Fibroblast of skin of scalp (primary cell): ENCODE data around the gene INPP4B.

Source experiments
- DNase-seq: peaks from one replicate; pipeline ENCODE4 v3.0.0-alpha.2; 2013

The INPP4B gene

DNA sequence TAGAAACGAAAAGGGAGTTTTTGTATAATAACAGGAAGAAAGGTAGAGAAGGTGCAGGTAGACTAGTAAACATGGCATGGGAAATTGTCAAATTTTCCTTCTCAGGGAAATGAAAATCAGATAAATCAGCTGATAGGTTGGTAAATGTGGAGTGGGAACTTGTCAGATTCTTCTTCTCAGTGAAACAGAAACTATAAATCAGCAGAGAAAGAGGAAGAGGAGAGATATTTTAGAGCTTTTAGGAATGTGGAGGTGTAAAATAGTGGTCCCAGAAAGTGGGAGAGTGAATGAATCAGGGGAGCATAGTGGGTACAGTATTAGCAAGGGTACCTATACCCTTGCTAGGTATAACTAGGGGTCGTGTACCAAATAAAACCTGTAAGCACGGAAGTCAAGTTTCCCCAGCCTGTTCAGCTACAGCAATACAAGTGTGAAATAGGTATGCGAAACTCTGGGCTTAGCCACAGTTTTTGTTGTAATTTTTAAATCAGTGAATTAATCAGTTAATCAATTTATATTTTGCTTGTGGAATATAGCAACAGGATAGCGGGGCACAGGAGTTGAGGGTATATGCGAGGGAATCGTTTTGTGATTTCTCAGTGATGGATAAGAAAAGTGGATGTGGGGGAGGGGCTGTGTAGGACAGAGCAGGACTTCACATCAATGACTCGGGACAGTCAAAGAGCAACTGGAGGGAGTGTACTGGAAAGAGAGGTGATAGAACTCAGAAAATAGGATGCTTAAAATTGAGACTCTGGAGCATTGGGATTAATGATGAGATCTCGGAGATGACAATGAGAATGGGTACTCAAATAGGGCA is 561.5 kb downstream of the INPP4B start:
- no peak for DNase-seq

DNA sequence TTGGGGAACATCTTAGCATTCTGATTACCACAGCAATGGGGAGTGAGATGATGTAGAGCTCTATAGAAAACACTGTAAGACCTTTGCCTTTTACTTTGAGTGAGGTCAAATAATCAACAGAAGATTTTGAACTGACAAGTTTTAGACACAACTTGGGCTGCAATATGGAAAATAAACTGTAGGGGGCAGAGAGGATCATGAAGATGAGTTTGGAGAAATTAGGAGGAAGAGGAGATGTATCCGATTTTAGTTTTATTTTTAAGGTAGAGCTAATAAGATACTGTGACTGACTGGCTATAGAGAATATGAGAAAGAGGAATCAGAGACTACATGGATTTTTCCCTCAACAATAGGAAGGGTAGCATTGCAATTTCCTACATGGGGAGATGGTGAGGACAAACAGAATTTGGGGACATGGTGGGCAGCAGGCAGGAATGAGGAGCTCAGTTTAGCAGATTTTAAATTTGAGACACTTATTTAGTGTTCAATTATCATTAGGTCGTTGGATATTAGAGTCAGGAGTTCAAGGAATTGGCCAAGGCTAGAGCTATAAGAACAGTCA is 563.1 kb downstream of the INPP4B start:
- no peak for DNase-seq

DNA sequence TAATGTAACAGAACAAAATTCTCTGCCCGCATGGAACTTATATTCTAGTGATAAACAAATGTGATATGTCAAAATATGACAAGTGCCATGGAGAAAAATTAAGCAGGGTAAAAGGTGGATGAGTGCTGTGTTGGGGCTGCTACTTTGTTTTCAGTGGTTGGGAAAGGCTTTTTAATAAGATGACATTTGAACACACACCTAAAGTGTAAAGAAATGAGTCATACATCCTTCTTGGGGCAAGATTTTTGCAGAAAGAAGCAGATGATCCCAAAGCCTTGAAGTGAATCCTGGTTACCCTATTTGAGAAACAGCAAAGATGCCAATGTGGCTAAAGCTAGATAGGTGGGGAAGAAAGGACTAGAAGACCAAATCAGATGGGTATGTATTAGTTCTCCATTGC is 564.1 kb downstream of the INPP4B start:
- no peak for DNase-seq

DNA sequence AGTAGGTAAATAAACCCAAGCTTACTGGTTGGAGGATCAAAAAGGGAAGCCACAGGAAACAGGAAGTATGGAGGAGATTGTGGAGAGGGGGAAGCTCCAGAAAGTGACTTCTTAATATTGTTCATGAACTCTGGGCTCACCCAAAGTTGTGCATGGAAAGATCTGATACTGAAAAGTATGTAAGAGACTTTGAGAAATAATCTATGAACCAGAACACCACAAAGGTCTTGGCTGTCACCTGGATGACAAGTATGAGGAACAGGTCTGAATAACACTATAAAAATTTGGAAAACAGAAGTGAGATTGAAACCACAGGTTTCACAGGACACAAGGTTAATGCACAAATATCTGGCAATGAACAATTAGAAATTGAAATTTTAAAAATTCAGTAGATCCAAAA is 567.4 kb downstream of the INPP4B start:
- DNase-seq = no peak

DNA sequence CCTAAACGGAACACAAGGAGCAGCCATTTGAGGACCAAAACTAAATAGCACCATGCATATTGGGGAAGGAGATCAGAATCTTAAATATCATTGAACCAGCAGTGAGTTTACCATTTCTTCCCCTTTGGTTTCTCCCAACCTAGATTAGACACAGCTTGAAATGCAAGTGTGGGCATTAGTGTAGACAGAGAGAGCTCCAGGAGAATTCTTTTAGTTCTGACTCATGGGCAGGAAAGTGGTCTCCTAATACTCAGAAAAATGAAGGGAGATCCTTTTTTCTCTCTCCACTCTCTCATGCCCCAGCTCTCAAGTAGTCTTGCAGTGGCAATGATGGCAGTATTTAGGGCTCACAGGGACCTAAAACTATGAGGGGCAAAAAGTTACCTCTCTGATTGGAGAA is 567.9 kb downstream of the INPP4B start:
- peak; percentile 39 for DNase-seq

DNA sequence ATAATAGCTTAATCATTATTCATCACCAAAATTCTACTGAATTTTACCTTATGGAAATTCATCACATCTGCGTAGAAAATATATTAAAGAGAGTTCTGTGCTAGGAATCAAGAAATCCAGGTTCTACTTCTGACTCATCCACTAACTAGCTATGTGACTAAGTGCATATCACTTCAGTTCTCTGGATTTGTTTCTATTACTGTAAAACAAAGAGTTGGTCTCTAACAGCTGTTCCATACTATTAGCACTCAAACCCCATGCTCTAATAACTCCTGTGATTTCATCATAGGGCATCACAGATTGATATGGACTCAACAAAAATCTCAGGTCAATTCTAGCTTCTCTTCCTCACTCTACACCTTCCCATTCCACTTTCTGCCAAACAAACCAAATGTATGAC is 572.0 kb downstream of the INPP4B start:
- peak; percentile 44 for DNase-seq

DNA sequence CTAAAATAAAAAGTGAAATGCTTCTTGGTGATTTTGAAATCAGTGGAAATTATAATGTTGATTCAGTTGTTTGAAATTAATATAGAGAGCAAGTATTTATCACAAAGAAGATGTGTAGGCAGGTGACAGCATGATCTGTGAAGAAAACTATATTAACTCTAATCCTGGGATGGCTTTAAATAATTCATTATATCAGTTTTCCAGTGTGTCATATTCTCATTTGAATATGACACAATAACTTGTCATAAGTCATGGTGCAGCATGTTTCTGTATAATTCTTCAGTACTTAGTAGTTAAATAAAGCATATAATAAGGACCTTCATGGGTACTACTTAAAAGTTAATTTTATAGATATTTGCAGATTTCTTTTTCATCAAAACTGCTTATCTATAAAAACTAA is 573.6 kb downstream of the INPP4B start:
- DNase-seq = no peak

DNA sequence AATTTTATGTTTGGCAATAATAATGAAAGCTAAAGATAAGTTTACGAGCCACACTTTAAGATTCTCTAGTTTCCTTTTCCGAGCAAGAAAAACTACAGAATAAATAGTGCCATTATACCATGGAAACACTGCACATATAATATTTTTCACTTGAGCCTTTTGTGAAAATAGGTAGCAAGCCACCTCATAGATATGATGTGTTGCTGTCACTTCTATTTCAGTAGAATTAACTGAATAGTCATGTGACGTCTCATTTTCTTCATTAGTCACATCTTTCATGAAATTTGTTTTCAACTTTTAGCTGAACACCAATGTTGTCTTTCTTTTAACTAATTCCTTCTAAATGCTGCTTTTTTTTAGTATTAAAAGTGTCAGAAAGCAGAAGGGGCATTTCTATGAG is 574.3 kb downstream of the INPP4B start:
- DNase-seq = no peak

DNA sequence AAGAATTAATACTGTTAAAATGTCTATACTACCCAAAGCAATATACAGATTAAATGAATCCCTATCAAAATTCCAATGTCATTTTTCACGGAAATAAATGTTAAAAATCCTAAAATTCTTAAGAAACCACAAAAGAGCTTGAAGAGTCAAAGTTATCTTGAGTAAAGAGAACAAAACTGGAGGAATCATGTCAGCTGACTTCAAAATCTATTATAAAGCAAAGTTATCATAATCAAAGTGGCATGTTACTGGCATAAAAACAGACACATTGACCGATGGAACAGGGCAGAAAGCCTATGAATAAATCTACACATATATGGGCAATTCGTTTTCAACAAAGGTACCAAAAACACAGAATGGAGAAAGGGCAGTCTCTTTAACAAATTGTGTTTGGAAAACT is 579.0 kb downstream of the INPP4B start:
- peak; percentile 30 for DNase-seq

DNA sequence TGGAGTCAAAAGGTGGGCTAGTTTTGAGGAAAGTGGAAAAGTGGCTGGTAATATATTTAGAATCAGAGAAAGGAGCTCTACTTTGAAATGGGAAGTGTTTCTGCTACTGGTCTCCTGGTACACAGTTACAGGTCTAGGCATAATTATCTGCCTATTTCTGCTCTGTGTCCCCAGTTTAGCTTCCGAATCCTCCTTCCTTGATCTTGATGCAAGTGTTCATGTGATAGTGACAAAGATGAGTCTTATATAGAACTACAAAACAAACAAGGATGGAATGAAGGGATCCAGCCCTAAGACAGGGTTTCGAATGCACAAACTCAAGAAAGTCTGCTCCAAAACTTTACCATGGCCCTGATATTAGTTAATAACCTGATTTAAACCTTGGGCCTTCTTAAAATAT is 580.2 kb downstream of the INPP4B start:
- no peak for DNase-seq

DNA sequence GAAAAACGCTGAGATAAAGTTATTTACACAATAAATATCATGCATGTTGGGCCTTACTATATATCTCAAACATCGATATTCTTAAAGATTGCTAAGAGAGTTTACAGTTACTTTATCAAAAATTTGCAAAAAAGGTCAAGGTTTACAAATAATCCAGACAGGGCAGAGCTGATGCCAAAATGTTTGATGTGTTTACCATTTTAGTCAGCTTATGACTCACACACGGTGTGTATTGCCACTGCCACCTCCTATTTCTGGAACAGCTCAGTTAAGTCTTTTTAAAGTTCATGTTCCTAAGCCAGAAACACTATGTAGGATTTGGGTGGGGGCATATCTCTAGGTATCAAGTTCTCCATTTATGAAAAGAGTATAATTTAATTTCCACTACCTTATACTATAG is 580.6 kb downstream of the INPP4B start:
- peak; percentile 23 for DNase-seq

DNA sequence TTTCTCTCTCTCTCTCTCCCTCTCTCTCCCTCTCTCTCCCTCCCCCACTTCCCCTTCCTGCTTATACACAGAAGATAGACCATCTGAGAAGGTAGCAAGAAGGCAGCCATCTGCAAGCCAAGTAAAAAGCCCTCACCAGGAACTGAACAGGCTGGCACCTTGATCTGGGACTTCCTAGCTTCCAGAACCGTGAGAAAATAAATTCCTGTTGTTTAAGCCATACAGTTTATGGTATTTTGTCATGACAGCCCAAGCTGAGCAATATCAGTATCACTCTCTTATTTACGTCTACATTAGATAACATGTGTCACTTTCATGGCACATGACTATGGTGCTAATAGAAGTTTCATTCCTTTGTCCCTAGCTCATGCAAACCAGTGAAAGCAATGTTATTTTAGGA is 581.1 kb downstream of the INPP4B start:
- DNase-seq = peak; percentile 41

DNA sequence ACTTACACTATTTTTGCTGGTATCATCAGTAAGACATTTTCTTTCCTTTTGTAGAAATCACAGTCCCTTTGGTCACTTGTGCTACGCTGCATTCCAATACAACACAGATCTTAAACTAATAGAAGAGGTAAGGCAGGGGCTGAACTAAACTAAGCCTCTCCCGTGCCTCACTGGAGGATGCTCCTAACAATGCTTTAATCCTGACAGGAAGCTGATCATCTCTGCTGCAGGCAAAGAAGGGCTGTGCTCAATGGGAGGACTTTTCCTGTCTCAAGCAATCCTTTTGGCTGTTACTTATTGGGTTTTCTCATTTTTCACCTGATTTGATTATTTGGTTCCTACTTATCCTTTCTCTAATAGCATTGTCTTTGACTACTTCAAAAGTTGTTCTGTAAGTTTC is 583.1 kb downstream of the INPP4B start:
- DNase-seq = no peak

DNA sequence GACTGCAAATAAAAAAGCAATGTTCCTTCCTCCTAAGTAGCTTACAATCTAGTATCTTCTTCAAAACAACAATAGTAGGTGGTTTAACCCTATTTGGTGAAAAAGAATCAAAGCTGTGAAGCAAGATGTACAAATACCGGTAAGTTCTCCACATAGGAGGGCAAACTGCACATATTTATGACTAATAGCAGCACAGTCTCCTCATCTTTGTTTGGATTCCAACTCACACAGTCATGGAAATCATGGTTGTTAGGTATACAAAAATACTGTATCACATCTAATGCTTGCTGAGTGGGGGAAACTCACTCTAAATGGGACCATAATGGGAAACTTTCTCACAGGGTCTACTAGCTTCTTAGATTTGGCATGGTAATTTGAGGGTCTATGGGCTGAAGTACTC is 597.2 kb downstream of the INPP4B start:
- DNase-seq = peak; percentile 64

DNA sequence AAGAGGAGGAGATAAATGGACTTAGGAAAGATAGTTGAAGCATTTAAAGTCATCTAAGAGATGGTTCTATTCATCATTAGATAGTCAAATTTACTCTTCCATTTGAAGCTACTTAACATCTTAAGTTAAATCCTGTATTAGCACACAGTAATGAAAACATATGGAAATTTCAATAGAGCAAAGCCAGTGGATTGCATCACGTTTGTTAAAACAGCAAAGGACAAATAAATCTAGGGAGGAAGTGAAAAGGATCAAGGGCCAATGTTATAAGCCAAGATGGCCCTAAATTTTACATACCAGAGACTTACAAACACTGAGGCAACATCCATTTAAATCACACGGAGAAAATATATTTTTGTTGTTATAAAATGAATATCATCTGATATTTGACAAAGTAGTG is 602.8 kb downstream of the INPP4B start:
- DNase-seq = no peak

DNA sequence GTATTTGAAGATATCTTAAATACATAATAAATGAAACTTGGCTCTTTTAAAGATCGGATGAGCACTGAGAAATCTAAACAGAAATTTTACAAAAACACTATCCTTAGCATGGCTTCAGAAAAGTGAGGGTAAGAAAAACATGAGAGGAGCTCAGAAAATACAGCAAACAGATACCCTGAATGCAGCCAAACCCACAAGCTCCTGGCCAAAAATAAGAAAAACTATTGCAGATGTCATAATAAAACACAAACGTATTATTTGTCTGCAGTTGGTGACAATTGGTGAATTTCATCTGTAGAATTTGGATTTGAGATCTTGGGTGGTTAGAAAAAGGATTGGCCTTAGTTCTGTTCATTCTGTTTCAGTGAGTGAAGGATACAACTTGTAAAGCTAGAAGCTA is 603.9 kb downstream of the INPP4B start:
- DNase-seq = peak; percentile 6

DNA sequence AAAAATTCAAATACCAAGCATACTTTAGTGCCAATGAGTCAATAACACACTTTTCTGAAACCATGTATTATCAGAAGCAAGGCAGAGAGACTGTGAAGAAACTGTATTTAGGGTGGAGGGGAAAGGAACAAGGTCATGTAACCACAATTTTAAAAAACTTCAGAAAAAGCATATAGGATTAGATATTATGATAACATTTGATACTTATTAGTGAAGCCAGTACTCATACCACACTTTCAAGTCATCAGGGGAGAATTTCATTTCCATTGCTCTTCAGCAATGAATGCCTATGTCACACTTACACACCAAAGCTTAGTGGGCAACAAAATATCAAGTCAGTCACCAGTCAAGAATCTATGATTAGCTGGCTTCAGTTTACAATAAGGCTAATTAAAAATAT is 607.5 kb downstream of the INPP4B start:
- DNase-seq = peak; percentile 76

DNA sequence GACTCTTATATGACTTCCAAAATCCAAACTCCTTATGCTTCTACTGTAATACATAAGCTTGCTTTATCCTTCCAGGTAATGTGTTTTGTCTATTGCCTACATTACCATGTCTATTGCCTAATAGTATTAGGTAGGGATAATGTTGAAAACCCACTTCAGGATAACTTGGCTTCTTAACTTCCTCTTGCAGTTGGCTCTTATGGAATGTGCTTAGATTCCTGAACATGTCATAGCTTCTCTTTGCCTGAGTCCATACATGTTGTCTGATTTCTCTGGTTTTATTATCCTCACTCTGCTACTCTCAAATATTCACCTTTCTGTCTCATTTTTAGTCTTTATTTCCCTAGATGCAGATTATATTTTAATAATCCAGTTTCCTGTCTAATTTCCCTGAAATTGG is 609.8 kb downstream of the INPP4B start:
- peak; percentile 6 for DNase-seq

DNA sequence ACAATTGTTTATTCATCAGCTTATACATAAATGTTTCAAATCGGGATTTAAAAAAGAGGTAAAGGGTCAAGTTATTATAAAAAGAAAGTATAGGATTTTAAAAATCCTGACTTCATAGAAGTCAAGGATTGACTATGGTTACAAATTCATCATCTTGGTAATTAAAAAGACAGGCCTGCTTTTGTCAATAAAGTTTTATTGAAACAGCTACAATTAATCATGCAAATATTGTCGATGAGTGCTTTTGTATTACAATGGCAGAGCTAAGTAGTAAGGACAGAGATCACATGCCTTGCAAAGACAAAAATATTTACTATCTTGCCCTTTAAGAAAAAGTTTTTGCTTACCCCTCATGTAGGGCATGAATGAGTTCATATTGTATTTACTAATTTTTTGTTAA is 614.3 kb downstream of the INPP4B start:
- no peak for DNase-seq

DNA sequence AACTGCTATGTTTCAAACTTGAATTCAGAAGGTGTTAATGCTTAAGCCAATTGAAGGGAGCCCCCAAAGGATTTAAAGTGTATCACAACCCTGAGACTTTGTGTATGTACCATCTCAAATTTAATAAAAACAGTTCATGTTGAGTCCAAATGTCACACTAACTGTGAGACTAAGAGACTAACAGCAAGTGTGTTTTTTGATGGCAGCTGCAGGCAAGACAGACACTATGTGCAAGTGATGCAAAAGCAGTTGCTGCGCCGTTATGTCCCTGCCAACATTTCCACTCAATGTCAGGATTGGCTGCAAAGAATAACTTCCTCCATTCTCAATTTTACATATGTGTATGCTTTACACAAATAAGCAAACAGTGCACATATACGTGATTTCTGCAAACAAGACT is 615.1 kb downstream of the INPP4B start:
- no peak for DNase-seq

DNA sequence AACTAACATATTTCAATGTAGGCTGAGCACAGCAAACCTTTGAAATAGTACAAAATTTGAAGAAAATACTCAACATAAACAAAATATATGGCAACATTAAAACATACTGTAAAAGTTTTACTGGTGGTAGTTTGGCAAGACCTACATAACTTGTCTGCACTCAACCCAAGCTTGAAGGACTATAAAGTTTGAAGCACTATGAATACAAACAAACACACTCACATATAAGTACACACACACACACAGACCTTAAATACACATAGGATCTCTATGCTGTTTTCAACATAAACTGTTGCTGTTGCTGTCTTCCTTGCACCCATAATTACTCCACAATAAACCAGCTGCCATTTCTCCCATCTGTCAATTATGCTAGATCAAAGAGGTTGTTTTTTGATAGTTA is 620.1 kb downstream of the INPP4B start:
- DNase-seq = no peak

DNA sequence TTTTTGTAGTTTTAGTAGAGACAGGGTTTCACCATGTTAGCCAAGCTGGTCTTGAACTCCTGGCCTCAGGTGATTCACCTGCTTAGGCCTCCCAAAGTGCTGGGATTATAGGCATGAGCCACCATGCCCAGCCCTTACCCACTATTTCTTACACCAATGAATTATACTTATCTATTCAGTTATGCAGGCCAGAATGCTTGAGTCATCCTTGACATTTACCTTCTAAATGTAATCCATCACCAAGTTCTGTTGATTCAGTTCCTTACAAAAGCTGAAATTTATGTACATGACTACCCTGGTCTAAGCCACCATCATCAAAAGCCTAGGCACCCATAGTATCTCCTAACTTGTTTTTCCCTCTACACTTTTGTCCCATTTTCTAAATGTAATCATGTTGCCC is 624.0 kb downstream of the INPP4B start:
- no peak for DNase-seq

DNA sequence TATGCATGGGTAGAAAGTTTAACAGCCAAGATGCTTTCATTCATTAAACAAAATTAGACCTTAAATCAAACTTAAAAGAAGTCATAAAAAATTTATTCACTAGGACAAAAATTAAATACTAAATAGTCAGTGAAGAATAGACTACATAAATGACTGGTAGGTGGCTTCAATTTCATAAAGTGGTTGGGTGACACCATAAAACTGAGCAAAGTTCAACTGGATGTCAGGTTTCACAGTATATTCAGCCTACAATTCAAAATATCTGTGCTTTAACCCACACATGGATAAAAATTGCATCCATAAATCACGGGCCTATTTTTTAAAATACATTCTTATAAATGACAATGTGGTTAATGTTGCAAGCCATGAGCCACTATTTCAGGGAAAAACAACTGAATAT is 627.4 kb downstream of the INPP4B start:
- no peak for DNase-seq

DNA sequence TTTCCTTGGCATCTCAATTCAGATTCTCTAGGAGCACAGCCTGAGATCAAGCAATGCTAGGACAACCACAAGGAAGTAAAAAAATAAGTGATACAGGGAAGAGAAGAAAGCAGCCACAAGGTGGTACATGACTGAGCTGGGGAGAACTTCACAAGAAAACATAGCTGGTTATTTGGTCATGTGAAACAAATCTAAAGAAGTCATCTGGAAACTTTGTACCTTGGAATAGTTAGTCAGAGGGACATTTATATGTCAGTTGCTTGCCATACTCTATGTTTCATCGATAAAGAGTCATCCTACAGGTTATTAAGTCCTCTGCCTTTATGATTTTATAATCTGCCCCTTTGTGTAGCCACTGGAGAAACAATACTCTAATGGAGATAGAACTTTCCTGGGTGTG is 634.7 kb downstream of the INPP4B start:
- no peak for DNase-seq

DNA sequence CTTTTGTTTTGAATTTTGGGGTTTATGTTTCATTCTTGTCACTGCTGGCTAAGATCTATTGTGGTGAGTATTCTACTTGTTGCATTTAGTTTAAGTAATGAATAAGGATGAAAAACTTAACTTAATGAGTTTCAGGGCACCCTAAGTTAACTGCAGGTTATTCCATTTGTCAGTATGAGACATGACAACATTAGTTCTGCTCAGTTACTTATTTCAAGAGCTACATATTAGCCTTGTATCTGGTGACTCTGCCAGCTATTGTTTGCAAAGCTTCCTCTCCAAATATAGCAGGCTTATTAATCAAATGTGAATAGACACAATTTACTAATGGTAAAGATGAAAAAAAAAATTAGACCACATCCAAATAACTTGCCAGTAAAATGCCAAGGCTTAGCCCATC is 642.6 kb downstream of the INPP4B start:
- DNase-seq = no peak
